HEK293T (cell line): Measurements from ENCODE around the gene LYVE1.

Experiments
- SUZ12 ChIP-seq: fragments of 450-650 bp; IDR thresholded peaks from 2 replicates; pipeline ENCODE4 v1.6.1; 2016; ENCODE audit warnings: mild to moderate bottlenecking
- TARDBP ChIP-seq: fragments of 450-650 bp; IDR thresholded peaks from 2 replicates; pipeline ENCODE4 v1.6.1; 2016

DNA sequence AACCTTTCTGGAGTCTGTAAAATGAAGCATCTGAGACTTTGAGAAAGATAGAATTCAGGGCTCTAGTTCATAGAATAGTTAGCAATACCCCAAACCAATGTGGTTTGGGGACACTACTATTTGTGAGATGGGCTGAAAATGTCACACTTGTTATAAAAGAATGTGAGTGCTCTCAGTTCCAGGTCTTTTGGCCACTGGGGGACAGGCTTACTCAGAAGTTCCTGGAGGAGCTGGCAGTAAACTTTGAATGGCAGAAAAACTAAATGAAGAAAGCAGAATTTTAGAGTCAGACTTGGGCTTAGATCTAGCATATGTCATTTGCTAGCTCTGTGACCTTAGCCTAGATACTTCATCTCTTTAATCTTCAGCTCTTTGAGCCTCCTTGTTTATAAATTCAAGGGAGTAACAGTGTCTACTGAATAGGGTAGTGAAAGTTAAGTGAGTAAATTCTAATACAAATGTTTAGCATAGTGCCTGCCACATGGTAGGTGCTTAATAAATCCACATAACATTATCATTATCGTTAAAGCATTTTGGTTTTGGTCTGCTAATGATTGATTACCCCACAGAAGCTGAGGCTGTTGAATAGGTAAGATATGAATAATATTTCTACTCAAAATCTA is 3.7 kb downstream of the LYVE1 start:
- no peak for TF ChIP-seq TARDBP
- TF ChIP-seq SUZ12, result no peak
